GM12872 (cell line): ENCODE data around the gene KCNE2.

Source experiments
- TF ChIP-seq, protein P1 (sequence below): IDR thresholded peaks from 3 replicates; pipeline ENCODE4 v1.5.1; 2011; ENCODE audit warnings: low read depth, mild to moderate bottlenecking, low read length, moderate library complexity; ENCODE audit not compliant: insufficient read depth

The KCNE2 gene

DNA sequence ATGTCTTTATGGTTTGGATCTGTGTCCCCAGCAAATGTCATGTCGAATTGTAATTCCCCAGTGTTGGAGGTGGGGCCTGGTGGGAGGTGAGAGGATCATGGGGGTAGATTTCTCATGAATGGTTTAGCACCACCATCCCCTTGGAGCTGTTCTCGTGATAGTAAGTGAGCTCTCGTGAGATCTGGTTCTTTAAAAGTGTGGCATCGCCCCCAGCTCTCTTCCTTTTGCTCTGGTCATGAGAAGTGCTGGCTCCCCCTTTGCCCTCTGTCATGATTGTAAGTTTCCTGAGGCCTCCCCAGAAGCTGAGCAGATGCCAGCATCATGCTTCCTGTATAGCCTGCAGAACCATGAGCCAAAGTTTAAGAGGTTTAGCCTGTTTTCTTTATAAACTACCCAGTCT is 11.2 kb upstream of the KCNE2 start:
- TF ChIP-seq, protein P1, sequence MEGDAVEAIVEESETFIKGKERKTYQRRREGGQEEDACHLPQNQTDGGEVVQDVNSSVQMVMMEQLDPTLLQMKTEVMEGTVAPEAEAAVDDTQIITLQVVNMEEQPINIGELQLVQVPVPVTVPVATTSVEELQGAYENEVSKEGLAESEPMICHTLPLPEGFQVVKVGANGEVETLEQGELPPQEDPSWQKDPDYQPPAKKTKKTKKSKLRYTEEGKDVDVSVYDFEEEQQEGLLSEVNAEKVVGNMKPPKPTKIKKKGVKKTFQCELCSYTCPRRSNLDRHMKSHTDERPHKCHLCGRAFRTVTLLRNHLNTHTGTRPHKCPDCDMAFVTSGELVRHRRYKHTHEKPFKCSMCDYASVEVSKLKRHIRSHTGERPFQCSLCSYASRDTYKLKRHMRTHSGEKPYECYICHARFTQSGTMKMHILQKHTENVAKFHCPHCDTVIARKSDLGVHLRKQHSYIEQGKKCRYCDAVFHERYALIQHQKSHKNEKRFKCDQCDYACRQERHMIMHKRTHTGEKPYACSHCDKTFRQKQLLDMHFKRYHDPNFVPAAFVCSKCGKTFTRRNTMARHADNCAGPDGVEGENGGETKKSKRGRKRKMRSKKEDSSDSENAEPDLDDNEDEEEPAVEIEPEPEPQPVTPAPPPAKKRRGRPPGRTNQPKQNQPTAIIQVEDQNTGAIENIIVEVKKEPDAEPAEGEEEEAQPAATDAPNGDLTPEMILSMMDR, result no peak

DNA sequence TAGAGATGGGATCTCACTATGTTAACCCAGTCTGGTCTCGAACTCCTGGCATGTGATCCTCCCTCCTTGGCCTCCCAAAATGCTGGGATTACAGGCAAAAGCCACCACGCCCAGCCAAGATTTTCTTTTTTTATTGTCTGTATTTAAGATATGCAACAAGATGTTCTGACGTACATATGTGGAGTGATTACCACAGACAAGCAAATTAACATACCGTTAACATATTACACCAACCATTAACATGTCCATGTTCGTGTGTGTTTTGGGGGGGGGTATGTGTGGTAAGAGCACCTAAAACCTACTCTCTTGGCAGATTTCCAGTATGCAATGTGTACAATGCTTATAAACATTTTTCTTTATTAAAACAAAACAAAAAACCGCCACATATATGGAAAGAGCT is 10.6 kb upstream of the KCNE2 start:
- TF ChIP-seq, protein P1, result no peak

DNA sequence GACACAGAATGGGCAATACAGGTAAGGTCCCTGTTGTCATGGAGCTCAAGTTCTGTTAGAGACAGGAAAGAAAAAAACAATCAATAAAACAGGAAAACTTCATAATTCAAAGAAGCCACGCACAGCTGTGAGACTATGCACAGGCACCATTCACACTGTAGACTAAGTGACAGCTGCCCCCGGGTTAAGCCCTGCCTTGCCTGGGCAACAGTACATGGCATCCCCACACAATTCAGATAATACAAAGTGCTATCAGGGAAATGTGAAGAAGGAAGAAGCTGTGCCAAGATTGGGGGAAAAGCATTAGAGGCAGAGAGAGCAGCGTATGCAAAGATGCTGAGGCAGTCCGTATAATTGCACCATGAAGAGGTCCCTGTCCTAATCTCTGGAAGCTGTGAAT is 9.0 kb upstream of the KCNE2 start:
- TF ChIP-seq, protein P1, result no peak

DNA sequence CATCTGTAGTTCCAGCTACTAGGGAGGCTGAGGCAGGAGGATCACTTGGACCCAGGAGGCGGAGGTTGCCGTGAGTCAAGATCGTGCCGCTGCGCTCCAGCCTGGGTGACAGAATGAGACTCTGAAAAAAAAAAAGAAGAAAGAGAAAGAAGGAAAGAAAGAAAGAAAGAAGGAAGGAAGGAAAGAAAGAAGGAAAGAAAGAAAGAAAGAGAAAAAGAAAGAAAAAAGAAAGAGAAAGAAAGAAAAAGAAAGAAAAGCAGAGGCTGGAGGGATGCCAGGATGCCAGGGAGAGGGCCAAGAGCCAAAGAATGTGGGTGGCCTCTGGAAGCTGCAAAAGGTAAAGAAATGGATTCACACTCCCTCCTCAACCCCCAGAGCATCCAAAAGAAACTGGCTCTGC is 8.2 kb upstream of the KCNE2 start:
- TF ChIP-seq, protein P1, result no peak

DNA sequence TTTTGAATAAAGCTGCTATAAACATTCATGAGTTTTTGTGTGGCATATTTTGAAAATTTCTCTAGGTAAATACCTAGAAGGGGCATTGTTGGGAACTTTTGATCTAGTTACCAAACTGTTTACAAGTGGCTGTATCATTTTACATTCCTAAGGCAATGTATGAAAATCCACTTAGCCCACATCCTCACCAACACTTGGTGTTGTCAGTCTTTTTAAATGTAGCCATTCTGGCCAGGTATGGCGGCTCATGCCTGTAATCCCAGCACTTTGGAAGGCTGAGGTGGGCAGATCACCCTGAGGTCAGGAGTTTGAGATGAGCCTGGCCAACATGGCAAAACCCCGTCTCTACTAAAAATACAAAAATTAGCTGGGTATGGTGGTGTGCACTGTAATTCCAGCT is 5.9 kb upstream of the KCNE2 start:
- TF ChIP-seq, protein P1, result no peak

DNA sequence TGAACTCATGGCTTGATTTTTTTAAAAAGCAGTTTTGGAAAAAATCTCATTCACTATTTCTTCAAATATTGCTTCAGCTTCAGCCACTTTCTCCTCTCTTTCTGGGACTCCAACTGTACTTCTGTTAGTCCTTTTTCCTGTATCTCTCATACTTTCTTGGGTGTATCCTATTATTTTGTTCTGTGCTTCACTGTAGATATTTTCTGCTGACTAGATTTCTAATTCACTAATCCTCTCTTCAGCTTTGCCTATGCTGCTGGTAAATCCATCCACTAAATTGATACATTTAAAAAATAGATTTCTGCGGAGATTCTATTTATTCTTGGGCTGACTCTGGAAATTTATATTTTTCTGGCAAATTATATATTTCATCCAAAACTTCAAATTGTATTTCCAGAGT is 4.9 kb upstream of the KCNE2 start:
- TF ChIP-seq, protein P1, result no peak

DNA sequence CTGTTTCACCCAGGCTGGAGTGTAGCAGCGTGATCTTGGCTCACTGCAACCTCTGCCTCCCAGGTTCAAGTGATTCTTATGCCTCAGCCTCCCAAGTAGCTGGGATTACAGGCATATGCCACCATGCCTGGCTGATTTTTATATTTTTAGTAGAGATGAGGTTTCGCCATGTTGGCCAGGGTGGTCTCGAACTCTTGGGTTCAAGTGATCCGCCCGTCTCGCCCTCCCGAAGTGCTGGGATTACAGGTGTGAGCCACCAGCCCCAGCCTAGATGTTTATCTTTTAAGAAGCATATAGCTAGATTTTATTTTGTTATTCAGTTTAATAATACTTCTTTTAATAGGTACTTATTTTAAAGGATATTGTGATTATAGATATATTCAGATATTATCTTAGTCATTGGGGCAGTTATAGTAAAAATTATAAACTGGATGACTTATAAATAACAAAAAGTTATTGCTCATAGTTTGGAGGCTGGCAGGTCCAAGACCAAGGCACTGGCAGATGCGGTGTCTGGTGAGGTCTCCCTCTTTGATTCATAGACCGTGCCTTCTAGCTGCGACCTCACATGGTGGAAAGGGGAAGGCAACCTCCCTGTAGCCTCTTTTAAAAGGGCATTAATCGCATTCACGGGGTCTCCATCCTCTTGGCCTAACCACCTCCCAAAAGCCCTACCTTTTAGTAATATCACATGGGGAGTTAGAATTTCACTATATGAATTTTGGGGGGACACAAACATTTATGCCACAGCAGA is 3.1 kb upstream of the KCNE2 start:
- TF ChIP-seq, protein P1, result no peak
